Measurements from ENCODE around the gene CRYAB.

DNA sequence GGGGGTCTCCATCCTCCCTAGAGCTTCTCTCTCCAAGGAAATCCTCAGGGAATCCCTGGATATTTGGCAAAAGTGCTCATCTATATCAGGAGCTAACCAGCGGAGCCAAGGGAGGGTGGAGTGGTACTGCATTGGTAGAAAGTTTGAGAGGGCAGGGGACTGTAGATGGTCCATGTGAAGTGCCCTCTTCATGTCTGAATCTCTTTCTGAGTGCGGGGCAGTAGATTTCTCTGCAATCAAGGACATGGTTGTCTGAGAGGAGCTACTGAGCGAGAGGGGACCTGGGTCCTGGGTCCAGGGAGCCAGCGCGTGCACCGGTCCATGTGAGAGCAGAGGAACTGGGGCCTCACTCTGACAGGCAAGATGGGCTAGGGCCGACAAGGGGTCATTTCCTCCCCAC lies 26.3 kb upstream of the CRYAB start:
- TF ChIP-seq, protein P1, sequence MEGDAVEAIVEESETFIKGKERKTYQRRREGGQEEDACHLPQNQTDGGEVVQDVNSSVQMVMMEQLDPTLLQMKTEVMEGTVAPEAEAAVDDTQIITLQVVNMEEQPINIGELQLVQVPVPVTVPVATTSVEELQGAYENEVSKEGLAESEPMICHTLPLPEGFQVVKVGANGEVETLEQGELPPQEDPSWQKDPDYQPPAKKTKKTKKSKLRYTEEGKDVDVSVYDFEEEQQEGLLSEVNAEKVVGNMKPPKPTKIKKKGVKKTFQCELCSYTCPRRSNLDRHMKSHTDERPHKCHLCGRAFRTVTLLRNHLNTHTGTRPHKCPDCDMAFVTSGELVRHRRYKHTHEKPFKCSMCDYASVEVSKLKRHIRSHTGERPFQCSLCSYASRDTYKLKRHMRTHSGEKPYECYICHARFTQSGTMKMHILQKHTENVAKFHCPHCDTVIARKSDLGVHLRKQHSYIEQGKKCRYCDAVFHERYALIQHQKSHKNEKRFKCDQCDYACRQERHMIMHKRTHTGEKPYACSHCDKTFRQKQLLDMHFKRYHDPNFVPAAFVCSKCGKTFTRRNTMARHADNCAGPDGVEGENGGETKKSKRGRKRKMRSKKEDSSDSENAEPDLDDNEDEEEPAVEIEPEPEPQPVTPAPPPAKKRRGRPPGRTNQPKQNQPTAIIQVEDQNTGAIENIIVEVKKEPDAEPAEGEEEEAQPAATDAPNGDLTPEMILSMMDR (conservative IDR thresholded peaks at IDR 0.05) = no peak
- TF ChIP-seq EZH2 (IDR thresholded peaks at IDR 0.05; ENCODE audit: low read depth) = no peak
